ENCODE measurements around the gene ATP7A.
"Not testable (repeated sequence)": the region's sequence is repeated elsewhere in the genome, so short reads cannot be mapped to it uniquely, and the experiment has no call there.

The ATP7A gene

GRCh38 chrX:77910108-77910840 is at the start of gene ATP7A:
Gene ATP7A, plus strand, starts transcription at chrX:77910693. Its CDS starts 60,949 bp downstream, at chrX:77971642.
- DNase-seq = no peak

- DNase-seq = no peak
These were observed 35.1 kb upstream of the ATP7A start for GRCh38 chrX:77875372-77875771.

- not testable (repeated sequence) for DNase-seq
These were observed 29.1 kb upstream of the ATP7A start for GRCh38 chrX:77881418-77881817.

GRCh38 chrX:77892887-77893286 is 17.6 kb upstream of the ATP7A start:
- DNase-seq = no peak

GRCh38 chrX:77893713-77894112 is 16.8 kb upstream of the ATP7A start:
- no peak for DNase-seq

- DNase-seq = peak; percentile 62 to 75
These were observed 15.3 kb upstream of the ATP7A start, which contains the start of gene MAGT1 for GRCh38 chrX:77894921-77895886. Gene MAGT1, minus strand, starts transcription at chrX:77895435. Its CDS starts 25 bp downstream, at chrX:77895410.

- DNase-seq = peak; percentile 77 to 79
These were observed 11.2 kb upstream of the ATP7A start, which contains the start of gene COX7B for GRCh38 chrX:77899081-77899828. Gene COX7B, plus strand, starts transcription at chrX:77899468. Its CDS starts 86 bp downstream, at chrX:77899554.

GRCh38 chrX:77900688-77901087 is 9.8 kb upstream of the ATP7A start:
- no peak for DNase-seq

GRCh38 chrX:77901506-77901905 is 9.0 kb upstream of the ATP7A start:
- DNase-seq = no peak

- DNase-seq = no peak
These were observed 6.9 kb downstream of the ATP7A start for GRCh38 chrX:77917294-77917933.

GRCh38 chrX:77918568-77918967 is 8.1 kb downstream of the ATP7A start:
- DNase-seq = no peak

GRCh38 chrX:77919370-77919769 is 8.9 kb downstream of the ATP7A start:
- DNase-seq = not testable (repeated sequence)

GRCh38 chrX:77922787-77923186 is 12.3 kb downstream of the ATP7A start:
- no peak for DNase-seq

GRCh38 chrX:77924320-77924859 is 13.9 kb downstream of the ATP7A start:
- DNase-seq = no peak

GRCh38 chrX:77925764-77926163 is 15.3 kb downstream of the ATP7A start:
- DNase-seq = no peak

GRCh38 chrX:77930581-77930980 is 20.1 kb downstream of the ATP7A start:
- DNase-seq = no peak

- no peak for DNase-seq
These were observed 25.4 kb downstream of the ATP7A start for GRCh38 chrX:77935886-77936285.

- DNase-seq = no peak
These were observed 25.8 kb downstream of the ATP7A start for GRCh38 chrX:77936299-77936698.

GRCh38 chrX:77937291-77937690 is 26.8 kb downstream of the ATP7A start:
- DNase-seq = no peak

- no peak for DNase-seq
These were observed 27.7 kb downstream of the ATP7A start for GRCh38 chrX:77938083-77938680.

- DNase-seq = not testable (repeated sequence)
These were observed 34.5 kb downstream of the ATP7A start for GRCh38 chrX:77945031-77945430.
